ENCODE measurements around the gene OR7C1.

OR7C1 gene

GRCh38 chr19:14764401-14764800, 70.6 kb downstream of the OR7C1 start:
- no peak for DNase-seq

- no peak for DNase-seq
These were observed 71.4 kb downstream of the OR7C1 start for GRCh38 chr19:14763497-14764145.

DNA sequence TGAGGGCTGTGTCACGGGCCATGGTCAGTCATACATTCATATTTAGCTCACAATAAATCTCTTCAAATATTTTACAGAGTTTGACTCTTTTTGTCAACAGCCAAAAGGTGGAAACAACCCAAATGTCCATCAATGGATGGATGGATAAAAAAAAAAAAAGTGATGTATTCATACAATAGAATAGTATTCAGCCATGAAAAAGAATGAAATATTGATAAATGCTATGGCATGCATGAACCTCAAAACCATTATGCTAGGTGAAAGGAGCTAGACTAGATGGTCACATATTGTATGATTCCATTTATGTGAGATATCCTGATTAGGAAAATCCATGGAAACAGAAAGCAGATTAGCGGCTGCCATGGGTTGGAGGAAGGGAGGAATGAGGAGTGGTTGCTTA, 72.9 kb downstream of the OR7C1 start:
- no peak for DNase-seq

- no peak for DNase-seq
These were observed 73.4 kb downstream of the OR7C1 start for GRCh38 chr19:14761607-14762006.

DNA sequence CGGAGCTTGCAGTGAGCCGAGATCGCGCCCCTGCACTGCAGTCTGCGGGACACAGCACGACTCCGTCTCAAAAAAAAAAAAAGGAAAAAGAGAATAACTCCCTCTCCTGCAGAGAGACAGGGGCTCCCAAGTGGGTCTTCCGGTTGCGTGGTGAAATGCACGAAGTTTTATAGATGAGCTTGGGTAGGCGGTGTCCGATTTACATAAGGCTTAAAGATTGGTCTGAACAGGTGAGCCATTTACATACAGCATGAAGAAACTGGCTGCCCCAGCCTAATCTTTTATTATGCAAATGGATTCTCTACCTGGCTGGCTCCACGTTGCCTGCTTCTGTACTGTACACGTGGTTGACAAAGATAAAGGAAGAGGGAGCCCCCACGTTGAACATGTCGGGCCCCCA, 76.2 kb downstream of the OR7C1 start:
- no peak for DNase-seq

DNA sequence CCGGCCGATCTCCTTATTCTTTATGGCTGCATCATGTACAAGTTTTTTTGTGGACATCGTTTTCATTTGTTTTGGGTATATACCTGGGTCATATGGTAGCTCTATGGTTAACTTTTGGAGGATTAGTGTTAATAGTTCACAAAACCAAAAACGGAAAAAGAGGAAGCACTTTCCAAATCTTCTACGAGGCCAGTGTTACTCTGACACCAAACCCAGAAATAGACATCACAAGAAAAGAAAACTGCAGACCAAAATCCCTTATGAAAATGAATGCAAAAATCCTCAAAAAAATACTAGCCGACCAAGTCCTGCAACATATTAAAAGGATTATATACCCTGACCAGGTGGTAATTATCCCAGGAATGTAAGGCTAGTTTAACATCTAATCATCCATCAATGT, 86.4 kb downstream of the OR7C1 start:
- no peak for DNase-seq

Data from right forelimb (tissue), 1 donor.